GM23338 (cell line): Measurements from ENCODE around the gene ZNF691. TPM values are rescaled to one million over a fixed set of nuclear protein-coding genes. Genes with fewer than 3 reads are reported as not detected.

Source experiments
- ATAC-seq: fragments of 200-7000 bp; cut with Tn5 transposase; 3 replicates; pipeline ENCODE4 v1.9.1; 2020
- DNase-seq: peaks from one replicate; pipeline ENCODE4 v3.0.0-alpha.2; 2015; ENCODE audit warnings: low spot score
- H2AFZ ChIP-seq: fragments of 200-600 bp; sonication (generic); 2 replicates; pipeline ENCODE4 v1.8.0; 2016; ENCODE audit warnings: antibody characterized with exemption, mild to moderate bottlenecking, moderate library complexity
- H3F3A ChIP-seq: fragments of 200-600 bp; sonication (generic); replicated peaks from 2 replicates; pipeline ENCODE4 v1.8.0; 2017; ENCODE audit warnings: antibody characterized with exemption, mixed run types, low read depth
- H3K27ac ChIP-seq: fragments of 200-600 bp; sonication (generic); 2 replicates; pipeline ENCODE4 v1.6.1; 2016; ENCODE audit warnings: low read depth
- H3K27me3 ChIP-seq: fragments of 200-600 bp; sonication (generic); 2 replicates; pipeline ENCODE4 v1.8.0; 2016; ENCODE audit warnings: mild to moderate bottlenecking, mixed run types, moderate library complexity; ENCODE audit not compliant: insufficient read depth
- H3K36me3 ChIP-seq: fragments of 200-600 bp; sonication (generic); 2 replicates; pipeline ENCODE4 v1.8.0; 2016; ENCODE audit warnings: mild to moderate bottlenecking; ENCODE audit not compliant: insufficient read depth
- H3K4me1 ChIP-seq: fragments of 200-600 bp; sonication (generic); 2 replicates; pipeline ENCODE4 v1.8.0; 2016; ENCODE audit warnings: mild to moderate bottlenecking, moderate library complexity; ENCODE audit not compliant: insufficient read depth
- H3K4me2 ChIP-seq: fragments of 200-600 bp; sonication (generic); 2 replicates; pipeline ENCODE4 v1.7.1; 2017; ENCODE audit warnings: mixed run types
- H3K4me3 ChIP-seq: fragments of 200-600 bp; sonication (generic); 2 replicates; pipeline ENCODE4 v1.6.1; 2016; ENCODE audit warnings: mixed run types
- H3K79me2 ChIP-seq: fragments of 200-600 bp; sonication (generic); replicated peaks from 2 replicates; pipeline ENCODE4 v1.8.0; 2017; ENCODE audit warnings: mild to moderate bottlenecking; ENCODE audit not compliant: insufficient read depth
- H3K9me2 ChIP-seq: fragments of 200-600 bp; sonication (generic); 2 replicates; pipeline ENCODE4 v1.8.0; 2017; ENCODE audit not compliant: insufficient read depth
- H4K20me1 ChIP-seq: fragments of 200-600 bp; sonication (generic); replicated peaks from 2 replicates; pipeline ENCODE4 v1.8.0; 2017; ENCODE audit warnings: mild to moderate bottlenecking; ENCODE audit not compliant: insufficient read depth
- H3K27ac Mint-ChIP-seq: 2 replicates; pipeline ENCODE4 v1.8.0; 2020; ENCODE audit warnings: inconsistent platforms, mild to moderate bottlenecking, moderate library complexity, mixed read lengths
- H3K27me3 Mint-ChIP-seq: 3 replicates; pipeline ENCODE4 v1.8.0; 2022; ENCODE audit warnings: low read depth, mild to moderate bottlenecking, moderate library complexity, mixed read lengths, inconsistent platforms; ENCODE audit not compliant: insufficient read depth, poor library complexity
- H3K36me3 Mint-ChIP-seq: 3 replicates; pipeline ENCODE4 v1.8.0; 2021; ENCODE audit warnings: low read depth, mild to moderate bottlenecking, inconsistent platforms, moderate library complexity, mixed read lengths
- H3K4me1 Mint-ChIP-seq: 3 replicates; pipeline ENCODE4 v1.8.0; 2020; ENCODE audit warnings: mild to moderate bottlenecking, inconsistent platforms, mixed read lengths
- H3K4me3 Mint-ChIP-seq: 3 replicates; pipeline ENCODE4 v1.8.0; 2021; ENCODE audit warnings: moderate library complexity, mild to moderate bottlenecking, inconsistent platforms, mixed read lengths
- H3K9me3 Mint-ChIP-seq: 3 replicates; pipeline ENCODE4 v1.8.0; 2020; ENCODE audit warnings: moderate library complexity, mild to moderate bottlenecking, inconsistent platforms, mixed read lengths
- CTCF ChIP-seq, 2 experiments: fragments of 200-600 bp in 1 of 2; sonication (generic) in 1 of 2; conservative IDR thresholded peaks; 2 replicates each; pipeline versions ENCODE4 v1.5.1 to v1.6.1; 2016 to 2017; ENCODE audit warnings: antibody characterized with exemption in 2 of 2, low read depth in 2 of 2, mild to moderate bottlenecking in 2 of 2, moderate library complexity in 1 of 2
- ETS1 ChIP-seq: IDR thresholded peaks from 2 replicates; pipeline ENCODE4 v1.6.1; 2016; ENCODE audit warnings: antibody characterized with exemption
- EZH2 ChIP-seq: fragments of 200-600 bp; sonication (generic); IDR thresholded peaks from one replicate; pipeline ENCODE4 v1.8.0; 2017; ENCODE audit warnings: antibody characterized with exemption, mild to moderate bottlenecking, low read depth; ENCODE audit not compliant: unreplicated experiment
- POLR2AphosphoS5 ChIP-seq: IDR thresholded peaks from 2 replicates; pipeline ENCODE4 v1.6.1; 2016; ENCODE audit warnings: antibody characterized with exemption, low read depth
- REST ChIP-seq: IDR thresholded peaks from one replicate; pipeline ENCODE4 v1.6.1; 2018; ENCODE audit warnings: antibody characterized with exemption; ENCODE audit not compliant: unreplicated experiment
- STAT1 ChIP-seq: IDR thresholded peaks from one replicate; pipeline ENCODE4 v1.6.1; 2016; ENCODE audit warnings: antibody characterized with exemption; ENCODE audit not compliant: unreplicated experiment
- ZNF462 ChIP-seq: fragments of 250-450 bp; sonication (Bioruptor Pico); IDR thresholded peaks from 2 replicates; pipeline ENCODE4 v1.5.0; 2020; ENCODE audit warnings: mild to moderate bottlenecking, moderate library complexity
- polyA plus RNA-seq: library from polyadenylated mRNA; unstranded; fragments of >200 nt; fragmentation: Nextera tagmentation; extraction: Ambion mirVana; gene quantifications from 2 replicates; pipeline ENCODE4 v1.2.1, GENCODE V29; 2016
- total RNA-seq: library from RNA; depleted of rRNA; stranded (reverse); fragments of >200 nt; shearing (Covaris generic); gene quantifications from 2 replicates; pipeline ENCODE4 v1.2.3, GENCODE V29; 2014

ZNF691 gene
- total and polyA plus RNA-seq, 2 experiments from 2014 or later, result 21.3 to 27.7 TPM

- TF ChIP-seq ETS1, result no peak
- TF ChIP-seq REST, result no peak
- no peak for TF ChIP-seq CTCF (conservative IDR thresholded peaks at IDR 0.05; ENCODE audit: low read depth in 2 of 2)
- no peak for TF ChIP-seq STAT1
- no peak for TF ChIP-seq EZH2
- no peak for TF ChIP-seq POLR2AphosphoS5
These were observed 7.8 kb upstream of the ZNF691 start (continued) for GRCh38 chr1:42838482-42839190.

GRCh38 chr1:42841010-42841409 is 5.4 kb upstream of the ZNF691 start:
- H4K20me1 ChIP-seq, result no peaks in the 10 kb centered on the region
- TF ChIP-seq STAT1, result no peak
- no peak for TF ChIP-seq ZNF462
- TF ChIP-seq ETS1, result no peak

More at GRCh38 chr1:42841010-42841409, 5.4 kb upstream of the ZNF691 start:
- Mint-ChIP-seq H3K4me3 (no peak overlapping the region), H3K4me1 (peaks cover 3% of the 10 kb centered on the region), H3K36me3 (peaks cover 18% of the 10 kb centered on the region), H3K9me3 (no peaks in the 10 kb centered on the region), H3K27ac (no peak overlapping the region), H3K27me3 (peaks cover 2% of the 10 kb centered on the region)
- no peak for ATAC-seq
- Histone ChIP-seq H3K27me3 (no peaks in the 10 kb centered on the region), H2AFZ (no peak overlapping the region), H3K79me2 (no peaks in the 10 kb centered on the region), H3K27ac (no peak overlapping the region), H3F3A (no peaks in the 10 kb centered on the region), H3K36me3 (no peaks in the 10 kb centered on the region), H3K4me1 (peaks cover 10% of the 10 kb centered on the region), H3K9me2 (no peaks in the 10 kb centered on the region), H3K4me3 (no peak overlapping the region), H3K4me2 (no peak overlapping the region)
- DNase-seq, result no peak
